Tibial artery (tissue), 4 donors: ENCODE measurements around the gene FOXG1.
A peak's percentile ranks its signal among the peaks of the same experiment; 100 is the strongest.

Experiments
- DNase-seq, 2 donors: peaks; one replicate each; pipeline ENCODE4 v3.0.0-alpha.2; 2019
- H3K27ac ChIP-seq, 2 donors: fragments of 200-600 bp; sonication (generic) in 1 of 2; 1 replicate in 1 of 2; 2 replicates in 1 of 2; pipeline ENCODE4 v1.5.1; 2018 to 2019; ENCODE audit warnings: mild to moderate bottlenecking in 1 of 2
- H3K27me3 ChIP-seq, 2 donors: fragments of 200-600 bp; sonication (generic) in 1 of 2; one replicate each; pipeline versions ENCODE4 v1.5.1 to v1.6.0; 2016 to 2019
- H3K36me3 ChIP-seq, 3 donors: fragments of 200-600 bp; sonication (generic) in 2 of 3; one replicate each; pipeline ENCODE4 v1.5.1; 2016 to 2019; ENCODE audit warnings: mild to moderate bottlenecking in 2 of 3
- H3K4me1 ChIP-seq, 4 donors: fragments of 200-600 bp; sonication (generic) in 2 of 4; 1 replicate in 3 of 4; 2 replicates in 1 of 4; pipeline ENCODE4 v1.5.1; 2016 to 2019
- H3K4me3 ChIP-seq, 2 donors: fragments of 200-600 bp; sonication (generic) in 1 of 2; 1 replicate in 1 of 2; 2 replicates in 1 of 2; pipeline ENCODE4 v1.5.1; 2018 to 2019; ENCODE audit warnings: mild to moderate bottlenecking in 2 of 2
- H3K9me3 ChIP-seq, 3 donors: fragments of 200-600 bp; sonication (generic) in 1 of 3; one replicate each; pipeline ENCODE4 v1.5.1; 2016 to 2019
- intact Hi-C: fragments of 100-400 bp; cut with DNase I; formaldehyde crosslinking; loops from one replicate; pipeline ENCODE4 v1.15.0; 2023; ENCODE audit warnings: low total_unique reads
- TF ChIP-seq, protein P1 (sequence below), 2 experiments: fragments of 200-600 bp in 1 of 2; fragments of 450-650 bp in 1 of 2; IDR thresholded peaks; one replicate each; pipeline ENCODE4 v1.5.1; 2017 to 2019; ENCODE audit warnings: antibody characterized with exemption in 2 of 2, mild to moderate bottlenecking in 1 of 2, moderate library complexity in 1 of 2

Gene FOXG1

GRCh38 chr14:28766469-28766955 lies at the start of gene FOXG1:
FOXG1 (plus strand) TSS chr14:28766787; CDS start chr14:28767280, 493 bp downstream.
- no peak within 1 kb of the TSS for H3K27ac ChIP-seq
- intact Hi-C loops, result no loop called here
- H3K9me3 ChIP-seq, result peaks cover 0 to 7% (median 5%) of the 10 kb centered on the region in 3 donors
- H3K27me3 ChIP-seq, result peaks cover 3 to 95% of the 10 kb centered on the region in 2 donors
- H3K36me3 ChIP-seq, result no peaks in the 10 kb centered on the region
- TF ChIP-seq, protein P1, sequence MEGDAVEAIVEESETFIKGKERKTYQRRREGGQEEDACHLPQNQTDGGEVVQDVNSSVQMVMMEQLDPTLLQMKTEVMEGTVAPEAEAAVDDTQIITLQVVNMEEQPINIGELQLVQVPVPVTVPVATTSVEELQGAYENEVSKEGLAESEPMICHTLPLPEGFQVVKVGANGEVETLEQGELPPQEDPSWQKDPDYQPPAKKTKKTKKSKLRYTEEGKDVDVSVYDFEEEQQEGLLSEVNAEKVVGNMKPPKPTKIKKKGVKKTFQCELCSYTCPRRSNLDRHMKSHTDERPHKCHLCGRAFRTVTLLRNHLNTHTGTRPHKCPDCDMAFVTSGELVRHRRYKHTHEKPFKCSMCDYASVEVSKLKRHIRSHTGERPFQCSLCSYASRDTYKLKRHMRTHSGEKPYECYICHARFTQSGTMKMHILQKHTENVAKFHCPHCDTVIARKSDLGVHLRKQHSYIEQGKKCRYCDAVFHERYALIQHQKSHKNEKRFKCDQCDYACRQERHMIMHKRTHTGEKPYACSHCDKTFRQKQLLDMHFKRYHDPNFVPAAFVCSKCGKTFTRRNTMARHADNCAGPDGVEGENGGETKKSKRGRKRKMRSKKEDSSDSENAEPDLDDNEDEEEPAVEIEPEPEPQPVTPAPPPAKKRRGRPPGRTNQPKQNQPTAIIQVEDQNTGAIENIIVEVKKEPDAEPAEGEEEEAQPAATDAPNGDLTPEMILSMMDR (IDR thresholded peaks at IDR 0.05), result no peak
- H3K4me3 ChIP-seq, result peak within 1 kb of the TSS; percentile 34 to 45
- no peak for DNase-seq
- peaks cover 0 to 25% (median 18%) of the 10 kb centered on the region in 4 donors for H3K4me1 ChIP-seq

- H3K9me3 ChIP-seq, result no peaks in the 10 kb centered on the region
- H3K27ac ChIP-seq, result no peak overlapping the region
- H3K27me3 ChIP-seq, result no peaks in the 10 kb centered on the region
- no peak overlapping the region for H3K4me3 ChIP-seq
- TF ChIP-seq, protein P1 (IDR thresholded peaks at IDR 0.05), result no peak
- H3K4me1 ChIP-seq, result no peaks in the 10 kb centered on the region
- H3K36me3 ChIP-seq, result no peaks in the 10 kb centered on the region
- no peak for DNase-seq
- intact Hi-C loops, result no loop called here
These were observed 47.5 kb upstream of the FOXG1 start for GRCh38 chr14:28719130-28719529.

DNA sequence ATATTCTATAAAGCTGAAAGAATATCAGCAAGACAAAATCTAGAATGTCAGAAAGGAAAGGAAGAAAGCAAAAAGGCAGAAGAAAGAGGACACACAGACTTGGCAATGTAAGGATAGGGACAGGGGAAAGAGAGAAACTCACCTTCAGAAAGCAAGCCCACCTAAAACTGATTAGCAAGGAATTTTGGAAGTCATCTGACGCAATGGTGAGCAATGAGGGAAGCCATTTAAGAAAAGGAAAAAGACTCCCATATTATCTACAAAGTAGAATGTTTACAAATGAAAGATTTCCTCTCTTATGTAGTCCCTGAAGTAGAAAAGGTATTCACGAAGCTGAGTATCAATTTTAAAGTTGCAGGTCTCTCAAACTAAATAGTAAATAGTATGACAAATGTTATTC lies 35.2 kb upstream of the FOXG1 start:
- Histone ChIP-seq H3K27ac (no peak overlapping the region), H3K36me3 (no peaks in the 10 kb centered on the region), H3K27me3 (no peaks in the 10 kb centered on the region), H3K9me3 (no peaks in the 10 kb centered on the region), H3K4me3 (no peak overlapping the region), H3K4me1 (no peaks in the 10 kb centered on the region)
- TF ChIP-seq, protein P1 (IDR thresholded peaks at IDR 0.05), result no peak
- DNase-seq, result no peak
- intact Hi-C loops, result no loop called here

- no peaks in the 10 kb centered on the region for H3K4me1 ChIP-seq
- DNase-seq, result no peak
- intact Hi-C loops, result no loop called here
- H3K9me3 ChIP-seq, result peaks cover 0 to 3% (median 0%) of the 10 kb centered on the region in 3 donors
- TF ChIP-seq, protein P1 (IDR thresholded peaks at IDR 0.05), result no peak
- H3K27me3 ChIP-seq, result no peaks in the 10 kb centered on the region
- no peak overlapping the region for H3K27ac ChIP-seq
- no peak overlapping the region for H3K4me3 ChIP-seq
- H3K36me3 ChIP-seq, result no peaks in the 10 kb centered on the region
These were observed 24.3 kb upstream of the FOXG1 start for GRCh38 chr14:28742171-28742846.

GRCh38 chr14:28744126-28744525 lies 22.5 kb upstream of the FOXG1 start:
- no peaks in the 10 kb centered on the region for H3K27me3 ChIP-seq
- no peak overlapping the region for H3K27ac ChIP-seq
- H3K36me3 ChIP-seq, result no peaks in the 10 kb centered on the region
- no peak for DNase-seq
- H3K4me3 ChIP-seq, result no peak overlapping the region
- TF ChIP-seq, protein P1 (IDR thresholded peaks at IDR 0.05), result no peak
- no peaks in the 10 kb centered on the region for H3K4me1 ChIP-seq
- H3K9me3 ChIP-seq, result peaks cover 0 to 6% (median 0%) of the 10 kb centered on the region in 3 donors
- intact Hi-C loops, result no loop called here
